ENCODE data around the gene C1R.

C1R gene

GRCh38 chr12:7096006-7096932 is 4.0 kb upstream of the C1R start:
- DNase-seq = no peak

DNA sequence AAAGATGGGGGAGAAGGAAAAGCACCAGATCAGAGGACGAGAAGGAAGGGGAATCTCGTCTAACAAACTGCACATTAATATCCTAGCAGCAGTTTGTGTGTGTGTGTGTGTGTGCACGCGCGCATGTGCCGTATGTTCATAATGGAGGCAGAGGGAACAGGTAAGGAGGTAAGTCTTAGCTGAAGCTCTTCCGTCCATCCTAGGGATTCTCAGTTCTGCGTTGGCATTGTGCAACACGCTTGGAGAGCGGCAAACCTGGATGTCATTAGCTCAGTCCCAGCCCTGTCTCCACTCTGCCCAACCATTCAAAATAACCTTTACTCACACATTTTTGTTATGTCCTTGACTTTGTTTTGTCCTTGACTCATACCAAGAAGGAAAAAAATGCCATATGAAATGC is 1.6 kb upstream of the C1R start:
- DNase-seq = no peak

- no peak for DNase-seq
These were observed 1.2 kb upstream of the C1R start for GRCh38 chr12:7093486-7093885.

- DNase-seq = no peak
These were observed 778 bp upstream of the C1R start for GRCh38 chr12:7092986-7093460.

- DNase-seq = no peak
These were observed 501 bp downstream of the C1R start for GRCh38 chr12:7091660-7092228.

DNA sequence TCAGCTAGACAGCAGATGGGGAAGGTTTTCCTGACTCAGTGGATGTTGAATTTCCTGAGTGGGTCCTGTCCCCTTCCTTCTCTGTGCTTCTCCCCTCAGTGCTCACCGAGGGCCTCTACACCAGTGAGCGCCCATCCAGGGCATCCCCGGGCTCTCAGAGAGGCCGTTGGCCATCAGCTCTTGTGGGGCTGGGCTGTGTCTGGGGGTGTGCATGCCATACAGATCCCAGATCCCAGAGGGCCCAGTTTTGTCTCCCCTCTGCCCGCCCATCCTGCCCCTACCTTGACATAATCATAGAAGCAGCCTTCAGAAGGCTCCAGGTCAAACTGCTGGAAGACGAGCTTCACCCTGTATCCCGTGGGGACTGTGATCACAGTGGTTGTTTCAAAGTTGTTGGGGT is 1.1 kb downstream of the C1R start:
- DNase-seq = no peak

- no peak for DNase-seq
These were observed 1.8 kb downstream of the C1R start for GRCh38 chr12:7090222-7090998.

GRCh38 chr12:7089196-7089871 is 2.9 kb downstream of the C1R start:
- DNase-seq = no peak

DNA sequence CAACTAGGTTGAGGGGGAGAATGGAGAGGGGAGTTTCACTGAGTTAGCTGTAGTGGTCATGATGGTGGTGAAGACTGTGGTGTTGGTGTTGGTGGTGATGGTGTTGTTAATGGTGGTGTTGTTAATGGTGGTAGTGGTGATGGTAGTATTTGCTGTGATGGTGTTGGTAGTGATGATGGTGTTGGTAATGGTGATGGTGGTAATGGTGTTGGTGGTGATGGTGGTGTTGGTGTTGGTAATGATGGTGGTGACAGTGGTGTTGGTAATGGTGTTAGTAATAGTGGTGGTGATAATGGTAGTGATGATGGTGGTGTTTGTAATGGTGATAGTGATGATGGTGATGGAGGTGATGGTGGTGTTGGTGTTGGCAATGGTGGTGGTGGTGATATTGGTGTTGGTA is 9.1 kb downstream of the C1R start:
- no peak for DNase-seq

DNA sequence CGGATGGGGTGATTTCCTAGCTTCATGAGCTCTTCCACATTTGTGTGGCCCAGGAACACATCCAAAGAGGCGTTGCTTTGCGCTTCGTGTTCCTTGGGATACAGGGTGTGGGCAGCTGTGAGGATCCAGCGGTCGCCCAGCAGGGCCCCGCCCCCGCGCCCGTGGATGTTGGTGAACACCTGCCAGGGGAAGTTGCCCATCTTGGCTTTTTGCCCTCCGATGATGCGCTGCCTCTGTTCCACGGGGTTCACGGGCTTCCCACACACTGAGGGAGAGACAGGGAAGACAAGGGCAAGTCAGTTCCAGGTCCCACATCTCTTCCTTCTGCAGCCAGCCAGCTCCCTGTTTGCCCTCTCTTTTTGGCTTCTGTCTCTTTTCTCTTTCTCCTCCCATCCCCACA is 11.2 kb downstream of the C1R start:
- DNase-seq = no peak

- DNase-seq = no peak
These were observed 12.5 kb downstream of the C1R start for GRCh38 chr12:7079826-7080125.

- DNase-seq = no peak
These were observed 14.1 kb downstream of the C1R start for GRCh38 chr12:7078163-7078562.

- no peak for DNase-seq
These were observed 15.8 kb downstream of the C1R start for GRCh38 chr12:7076493-7076892.

GRCh38 chr12:7075939-7076338 is 16.3 kb downstream of the C1R start:
- DNase-seq = no peak

DNA sequence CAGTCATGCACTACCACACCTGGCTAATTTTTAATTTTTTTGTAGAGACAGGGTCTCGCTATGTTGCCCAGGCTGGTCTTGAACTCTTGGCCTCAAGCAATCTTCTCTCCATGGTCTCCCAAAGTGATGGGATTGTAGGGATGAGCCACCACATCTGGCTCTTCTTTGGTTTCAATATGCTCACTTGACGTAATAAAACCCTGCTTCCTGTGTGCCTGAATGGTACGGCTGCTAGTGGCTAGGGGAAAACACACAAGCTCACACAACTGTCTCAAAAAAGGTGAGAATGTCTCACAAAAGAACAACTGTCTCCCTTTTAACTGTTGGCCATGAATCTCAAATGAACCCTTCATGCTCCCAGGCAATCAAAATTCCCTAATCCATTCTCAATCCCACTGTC is 16.7 kb downstream of the C1R start:
- DNase-seq = no peak

DNA sequence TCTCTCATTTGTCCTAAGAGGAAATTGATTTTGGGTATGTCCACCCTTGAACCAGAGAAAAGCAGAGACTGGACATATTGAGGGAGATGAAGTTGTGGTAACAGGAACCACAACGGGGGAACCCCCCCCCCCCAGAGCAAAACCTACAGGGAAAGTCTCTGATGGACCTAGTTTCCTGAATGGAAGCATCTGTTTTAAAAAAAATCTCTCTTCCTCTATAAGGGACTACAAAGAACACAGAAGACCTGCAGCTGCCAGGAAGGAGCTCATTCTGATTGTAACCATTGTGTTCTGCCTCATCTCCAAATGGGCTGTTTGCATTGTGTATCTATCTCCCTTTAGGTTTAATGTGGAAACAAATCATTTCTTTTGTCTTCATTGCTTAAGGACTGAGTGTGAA is 18.3 kb downstream of the C1R start:
- DNase-seq = no peak

DNA sequence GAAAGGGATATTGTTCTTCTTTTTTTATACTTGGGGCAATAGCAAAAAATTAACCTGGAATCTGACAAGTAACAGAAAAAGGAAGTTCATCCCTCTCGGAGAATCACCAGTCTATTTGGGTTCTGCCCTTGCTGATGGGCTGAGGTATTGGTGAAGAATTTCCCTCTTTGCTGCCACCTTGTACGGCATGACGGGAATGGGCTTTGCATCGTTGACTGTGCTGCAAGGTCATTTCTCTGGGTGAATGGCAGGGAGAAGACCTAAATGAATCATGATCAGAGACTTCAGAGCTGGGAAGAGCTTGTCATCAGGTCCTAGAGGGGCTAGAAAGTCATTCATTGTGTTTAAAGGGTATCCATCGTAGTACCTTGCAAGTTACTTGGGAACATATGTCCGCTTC is 19.7 kb downstream of the C1R start:
- no peak for DNase-seq

DNA sequence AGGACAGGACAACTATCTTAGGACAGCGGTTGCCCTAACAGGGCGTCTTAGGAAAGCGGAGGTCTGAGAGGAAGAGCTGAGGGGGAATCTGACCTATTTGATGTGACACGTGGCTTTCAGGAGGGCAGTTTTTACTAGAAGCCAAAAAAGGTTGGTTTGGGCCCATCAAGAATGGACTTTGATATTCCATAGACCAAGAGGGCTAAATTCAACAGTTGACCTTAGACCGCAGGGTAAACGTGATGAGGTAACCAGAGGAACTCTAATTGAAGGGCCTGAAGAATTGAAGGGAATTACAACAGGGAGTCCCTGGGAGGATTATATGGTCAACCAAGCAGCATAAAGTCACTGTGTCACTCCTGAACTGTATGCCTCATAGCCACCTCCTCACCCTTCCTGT is 20.2 kb downstream of the C1R start:
- DNase-seq = no peak

GRCh38 chr12:7069386-7069785 is 22.9 kb downstream of the C1R start:
- DNase-seq = no peak

DNA sequence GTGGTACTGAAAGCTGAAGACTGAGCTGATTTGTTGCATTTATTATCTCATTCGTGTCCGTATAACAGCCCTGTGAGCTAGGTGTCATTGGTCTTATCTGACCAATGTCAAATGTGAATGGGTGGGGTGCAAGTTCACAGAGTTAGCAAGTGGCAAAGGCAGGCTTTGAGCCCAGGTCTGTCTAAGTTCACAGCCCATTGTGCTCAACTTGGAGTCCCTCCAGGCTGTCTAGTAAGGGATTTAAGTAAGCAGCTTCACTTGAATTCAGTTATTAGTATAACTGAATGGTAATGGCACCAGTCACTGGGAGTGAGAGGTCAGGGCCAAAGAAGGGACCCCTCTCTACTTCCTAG is 23.3 kb downstream of the C1R start:
- no peak for DNase-seq

- no peak for DNase-seq
These were observed 23.8 kb downstream of the C1R start for GRCh38 chr12:7068240-7068993.

GRCh38 chr12:7067096-7067495 is 25.1 kb downstream of the C1R start:
- no peak for DNase-seq

DNA sequence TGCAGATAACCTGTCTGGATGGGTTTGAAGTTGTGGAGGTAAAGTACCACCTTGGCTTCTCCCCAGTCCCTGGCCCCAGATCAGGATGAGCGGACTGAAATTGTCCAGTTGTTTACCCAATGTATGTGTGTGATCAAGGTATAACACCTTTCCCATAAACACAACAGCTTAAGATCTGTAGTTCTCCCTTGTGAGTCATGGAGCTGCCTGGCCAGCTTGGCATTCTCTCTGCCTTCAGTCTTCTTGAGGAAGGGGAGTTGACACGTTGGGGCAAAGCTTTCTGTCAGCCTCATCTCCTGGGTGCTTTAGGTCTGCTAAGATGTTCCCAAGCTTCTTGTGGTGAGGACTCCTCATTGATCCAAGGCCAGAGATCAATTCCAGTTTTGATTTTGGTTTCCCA is 25.6 kb downstream of the C1R start:
- no peak for DNase-seq

Data from activated CD8-positive, alpha-beta memory T cell treated with anti-CD3 and anti-CD28 coated beads for 24 hours (primary cell).